Urinary bladder (tissue), 4 donors: ENCODE measurements around the gene PITPNM1. TPM values are rescaled to one million over a fixed set of nuclear protein-coding genes. Genes with fewer than 3 reads are reported as not detected.
"Not testable (repeated sequence)": the region's sequence is repeated elsewhere in the genome, so short reads cannot be mapped to it uniquely, and the experiment has no call there.

Experiments used
- DNase-seq: peaks from one replicate; pipeline ENCODE4 v3.0.0-alpha.2; 2015; ENCODE audit errors: extremely low spot score
- H3K27ac ChIP-seq: one replicate; pipeline ENCODE4 v1.5.1; 2013; ENCODE audit warnings: low read depth, mild to moderate bottlenecking, moderate library complexity
- H3K36me3 ChIP-seq: one replicate; pipeline ENCODE4 v1.6.1; 2013; ENCODE audit warnings: mild to moderate bottlenecking, moderate library complexity; ENCODE audit not compliant: insufficient read depth
- H3K4me1 ChIP-seq: one replicate; pipeline ENCODE4 v1.6.1; 2013; ENCODE audit warnings: mild to moderate bottlenecking, moderate library complexity; ENCODE audit not compliant: insufficient read depth
- H3K4me3 ChIP-seq: one replicate; pipeline ENCODE4 v1.5.1; 2013; ENCODE audit warnings: low read depth, low read length
- WGBS: extraction: QIAGEN DNeasy Blood & Tissue Kit; methylation state at CpG from one replicate; pipeline ENCODE4 v1.1.7; 2013; 5-methylcytosine and 5-hydroxymethylcytosine counted together
- polyA plus RNA-seq: library from polyadenylated mRNA; stranded (reverse); fragments of 200-250 nt; gene quantifications from one replicate; pipeline ENCODE4 v1.2.3, GENCODE V29; 2013
- total RNA-seq: library from RNA; depleted of rRNA; stranded (reverse); fragments of >200 nt; gene quantifications from one replicate; pipeline ENCODE4 v1.2.3, GENCODE V29; 2014
- donor health status: healthy with polysubstance abuse.
- donor health status: healthy.

The PITPNM1 gene
- total RNA-seq: 12.6 TPM
- polyA plus RNA-seq: 18.5 TPM

DNA sequence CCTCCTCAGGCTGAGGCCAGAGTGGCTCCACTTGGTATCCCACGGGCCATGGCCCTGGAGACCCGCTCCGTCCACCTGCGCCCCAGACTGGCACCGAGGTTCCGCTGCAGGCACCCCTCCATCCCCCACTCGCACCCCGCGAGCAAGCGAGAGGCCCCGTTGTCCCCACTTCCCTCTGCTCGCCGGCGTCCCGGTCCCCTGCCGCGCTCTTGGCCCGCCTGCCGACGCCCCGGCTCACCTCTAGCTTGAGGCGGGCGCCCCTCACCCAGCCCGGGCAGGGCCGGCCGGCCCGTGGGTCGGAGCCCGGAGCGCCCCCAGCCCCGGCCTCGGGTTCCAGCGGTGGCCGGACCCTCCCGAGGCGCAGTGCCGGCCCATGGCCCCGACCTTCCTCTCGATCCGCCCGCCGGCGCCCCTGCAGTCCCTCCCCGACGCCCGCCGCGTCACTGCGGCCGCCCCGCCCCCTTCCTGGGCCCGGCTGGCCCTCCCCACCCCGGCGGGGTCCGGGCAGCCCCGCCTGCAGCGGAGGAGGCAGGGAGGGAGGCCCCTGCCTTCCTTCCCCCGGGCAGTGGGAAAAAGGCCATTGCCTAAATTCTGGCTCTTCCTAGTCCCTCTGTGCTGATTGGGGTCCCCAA, at the start of gene PITPNM1:
Gene PITPNM1, minus strand, starts transcription at position 414 of the 632 bp plus-strand sequence. CDS start 1,183 bp downstream, outside the sequence.
- H3K4me3 ChIP-seq: peak within 1 kb of the TSS; percentile 57
- no peaks in the 10 kb centered on the region for H3K4me1 ChIP-seq
- under 1% methylated on average over 58 of the region's 58 CpGs for WGBS
- no peaks in the 10 kb centered on the region for H3K36me3 ChIP-seq
- H3K27ac ChIP-seq: peak within 1 kb of the TSS; percentile 91
- no peak for DNase-seq

DNA sequence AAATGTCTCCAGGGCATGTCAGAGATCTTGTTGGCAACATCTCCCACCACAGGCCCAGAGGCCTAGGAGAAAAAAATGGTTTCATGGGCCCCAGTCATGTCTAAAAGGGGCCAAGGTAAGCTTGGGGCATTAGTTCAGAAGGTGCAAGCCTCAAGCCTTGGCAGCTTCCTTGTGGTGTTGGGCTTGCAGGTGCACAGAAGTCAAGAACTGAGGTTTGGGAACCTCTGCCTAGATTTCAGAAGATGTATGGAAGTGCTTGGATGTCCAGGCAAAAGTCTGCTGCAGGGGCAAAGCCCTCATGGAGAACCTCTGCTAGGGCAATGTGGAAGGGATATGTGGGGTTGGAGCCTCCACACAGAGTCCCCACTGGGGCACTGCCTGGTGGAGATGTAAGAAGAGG, 46.5 kb upstream of the PITPNM1 start:
- not testable (repeated sequence) for H3K4me3 ChIP-seq, H3K4me1 ChIP-seq, H3K27ac ChIP-seq, H3K36me3 ChIP-seq, DNase-seq

DNA sequence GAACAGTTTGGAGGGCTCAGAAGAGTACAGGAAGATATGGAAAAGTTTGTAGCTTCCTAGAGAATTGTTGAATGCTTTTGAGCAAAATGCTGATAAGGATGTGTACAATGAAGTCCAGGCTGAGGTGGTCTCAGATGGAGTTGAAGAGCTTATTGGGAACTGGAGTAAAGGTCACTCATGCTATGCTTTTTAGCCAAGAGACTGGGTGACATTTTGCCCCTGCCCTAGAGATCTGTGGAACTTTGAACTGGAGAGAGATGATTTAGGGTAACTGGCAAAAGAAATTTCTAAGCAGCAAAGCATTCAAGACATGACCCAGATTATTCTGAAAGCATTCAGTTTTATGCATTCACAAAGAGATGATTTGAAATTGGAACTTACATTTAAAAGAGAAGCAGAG, 46.0 kb upstream of the PITPNM1 start:
- DNase-seq: no peak
- H3K27ac ChIP-seq: no peak overlapping the region
- H3K4me3 ChIP-seq: no peak overlapping the region
- no peaks in the 10 kb centered on the region for H3K4me1 ChIP-seq
- H3K36me3 ChIP-seq: no peaks in the 10 kb centered on the region

DNA sequence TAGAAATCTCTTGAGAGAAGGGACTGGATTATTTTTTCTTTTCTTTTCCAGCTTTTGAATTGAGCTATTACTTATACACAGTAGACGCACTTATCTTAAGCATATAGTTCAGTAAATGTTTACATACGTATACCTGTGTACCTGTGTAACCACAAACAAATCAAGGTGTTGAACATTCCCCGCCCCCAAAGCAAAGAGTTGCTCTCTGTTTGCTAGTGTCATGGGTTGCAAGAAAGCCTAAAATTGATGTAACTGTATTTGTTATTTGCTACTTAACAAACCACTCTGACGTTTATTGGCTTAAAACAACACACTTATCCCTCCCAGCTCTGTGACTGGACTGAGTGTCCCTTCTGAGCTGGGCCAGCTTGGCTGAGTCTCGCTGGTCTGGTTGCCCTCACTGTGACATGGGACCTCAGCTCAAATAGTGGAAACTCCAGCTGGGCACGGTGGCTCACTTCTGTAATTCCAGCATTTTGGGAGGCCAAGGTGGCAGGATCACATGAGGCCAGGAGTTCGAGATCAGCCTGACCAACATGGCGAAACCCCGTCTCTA, 43.5 kb upstream of the PITPNM1 start:
- no peaks in the 10 kb centered on the region for H3K4me1 ChIP-seq
- no peak for DNase-seq
- WGBS: 89% methylated on average over 9 of the region's 9 CpGs
- no peaks in the 10 kb centered on the region for H3K36me3 ChIP-seq
- no peak overlapping the region for H3K27ac ChIP-seq
- H3K4me3 ChIP-seq: no peak overlapping the region

DNA sequence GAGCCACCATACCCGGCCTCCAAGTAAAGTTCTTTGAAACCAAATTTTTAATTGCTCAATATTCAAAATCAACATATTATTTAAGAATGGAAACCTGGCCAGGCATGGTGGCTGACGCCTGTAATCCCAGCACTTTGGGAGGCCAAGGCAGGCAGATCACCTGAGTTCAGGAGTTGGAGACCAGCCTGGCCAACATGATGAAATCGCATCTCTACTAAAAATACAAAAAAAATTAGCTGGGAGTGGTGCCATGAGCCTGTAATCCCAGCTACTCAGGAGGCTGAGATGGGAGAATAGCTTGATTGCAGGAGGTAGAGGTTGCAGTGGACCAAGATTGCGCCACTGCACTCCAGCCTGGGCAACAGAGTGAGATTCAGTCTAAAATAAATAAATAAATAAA, 42.9 kb upstream of the PITPNM1 start:
- not testable (repeated sequence) for H3K4me1 ChIP-seq, H3K4me3 ChIP-seq, DNase-seq, H3K27ac ChIP-seq, H3K36me3 ChIP-seq
- WGBS: 86% methylated on average over 4 of the region's 4 CpGs

DNA sequence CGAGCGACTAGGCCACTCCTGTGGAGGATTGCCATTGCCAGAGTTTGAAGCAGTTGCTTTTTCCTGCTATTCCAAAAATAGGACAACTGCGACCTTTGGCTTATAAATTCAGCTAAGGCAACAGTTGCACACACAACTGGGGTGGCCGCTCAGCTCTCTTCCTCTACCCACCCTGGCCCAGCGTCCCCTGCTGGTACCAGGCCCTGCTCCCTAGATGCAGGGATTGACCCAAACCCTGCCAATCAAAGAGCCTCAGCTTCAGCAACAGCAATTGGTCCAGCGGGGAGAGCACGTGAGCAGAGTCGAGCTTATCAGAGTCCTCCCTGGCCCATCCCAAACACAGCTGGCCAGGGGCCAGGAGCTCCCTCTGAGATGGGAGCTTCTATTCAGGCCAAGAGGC, 40.1 kb upstream of the PITPNM1 start:
- no peaks in the 10 kb centered on the region for H3K4me1 ChIP-seq
- no peaks in the 10 kb centered on the region for H3K36me3 ChIP-seq
- DNase-seq: no peak
- H3K4me3 ChIP-seq: no peak overlapping the region
- 51% methylated on average over 8 of the region's 8 CpGs for WGBS
- no peak overlapping the region for H3K27ac ChIP-seq

DNA sequence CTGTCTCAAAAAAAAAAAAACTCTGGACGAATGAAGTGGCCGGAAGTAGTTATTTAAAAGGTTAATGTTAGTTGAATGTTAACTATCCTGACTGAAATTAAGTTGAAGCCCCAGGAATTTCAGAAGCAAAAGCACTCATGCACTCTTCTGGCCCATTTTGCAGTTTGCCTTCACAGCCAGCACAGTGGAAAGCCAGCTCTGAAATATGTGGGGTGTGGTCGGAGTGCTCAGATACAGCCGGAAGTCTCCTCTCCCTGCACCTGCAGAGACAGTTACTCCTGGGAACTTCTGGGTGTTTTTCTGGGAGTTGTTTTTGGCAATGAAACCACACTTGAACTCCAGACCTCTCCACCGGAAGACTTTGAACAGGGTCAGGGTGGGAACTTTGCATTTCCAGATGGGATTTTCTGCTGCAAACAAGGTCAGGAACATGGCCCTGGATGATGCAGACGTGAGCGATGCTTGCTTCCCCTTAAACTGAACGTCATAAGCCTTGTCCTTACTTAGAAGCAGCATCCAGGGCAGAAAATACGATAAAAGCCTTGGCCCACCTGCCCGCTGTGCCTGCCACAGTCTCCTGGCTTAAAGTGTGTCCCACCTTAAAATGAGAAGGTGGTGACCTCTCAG, 39.6 kb upstream of the PITPNM1 start:
- WGBS: 69% methylated on average over 10 of the region's 10 CpGs

DNA sequence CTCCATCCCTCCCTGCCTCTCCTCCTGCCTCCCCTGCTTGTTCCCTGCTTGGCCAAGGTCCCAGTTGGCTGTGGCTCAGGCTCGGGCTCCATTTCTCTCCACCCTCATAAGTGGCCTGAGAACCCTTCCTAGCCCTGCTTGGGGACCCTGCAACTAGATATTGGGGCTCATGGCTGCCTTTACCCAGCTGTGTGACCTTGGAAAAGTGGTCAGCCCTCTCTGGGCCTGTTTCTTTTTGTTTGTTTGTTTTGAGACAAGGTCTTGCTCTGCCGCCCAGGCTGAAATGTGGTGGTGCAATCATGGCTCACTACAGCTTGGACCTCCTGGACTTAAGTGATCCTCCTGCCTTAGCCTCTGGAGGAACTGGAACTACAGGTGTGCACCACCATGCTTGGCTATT, 38.4 kb upstream of the PITPNM1 start:
- no peak overlapping the region for H3K27ac ChIP-seq
- H3K36me3 ChIP-seq: no peaks in the 10 kb centered on the region
- 62% methylated on average over 2 of the region's 2 CpGs for whole genome bisulfite sequencing
- no peaks in the 10 kb centered on the region for H3K4me1 ChIP-seq
- no peak for DNase-seq
- H3K4me3 ChIP-seq: no peak overlapping the region

More for the DNA sequence above, 39.6 kb upstream of the PITPNM1 start:
- no peaks in the 10 kb centered on the region for H3K4me1 ChIP-seq
- H3K27ac ChIP-seq: no peak overlapping the region
- DNase-seq: no peak
- no peaks in the 10 kb centered on the region for H3K36me3 ChIP-seq
- H3K4me3 ChIP-seq: no peak overlapping the region

DNA sequence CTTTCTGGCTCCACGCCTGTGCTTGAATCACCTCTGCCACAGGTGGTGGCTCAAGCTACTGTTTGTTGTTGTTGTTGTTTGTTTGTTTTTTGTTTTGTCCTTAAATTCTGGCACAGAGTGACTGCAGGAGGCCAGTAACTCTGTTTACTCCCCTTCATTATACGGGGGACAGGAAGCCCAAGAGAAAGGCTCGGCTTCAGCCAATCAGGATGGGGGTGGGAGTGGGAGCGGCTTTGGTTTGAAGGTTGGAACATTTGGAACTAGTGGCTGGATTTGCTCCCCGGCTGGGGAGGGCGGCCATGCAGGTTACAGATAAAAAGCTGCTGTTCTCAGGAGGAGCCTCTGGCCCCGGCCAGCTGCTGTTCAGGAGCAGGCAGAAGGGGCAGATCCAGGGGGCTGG, 37.8 kb upstream of the PITPNM1 start:
- no peaks in the 10 kb centered on the region for H3K36me3 ChIP-seq
- DNase-seq: no peak
- H3K4me1 ChIP-seq: no peaks in the 10 kb centered on the region
- H3K4me3 ChIP-seq: no peak overlapping the region
- WGBS: 52% methylated on average over 7 of the region's 7 CpGs
- H3K27ac ChIP-seq: no peak overlapping the region

DNA sequence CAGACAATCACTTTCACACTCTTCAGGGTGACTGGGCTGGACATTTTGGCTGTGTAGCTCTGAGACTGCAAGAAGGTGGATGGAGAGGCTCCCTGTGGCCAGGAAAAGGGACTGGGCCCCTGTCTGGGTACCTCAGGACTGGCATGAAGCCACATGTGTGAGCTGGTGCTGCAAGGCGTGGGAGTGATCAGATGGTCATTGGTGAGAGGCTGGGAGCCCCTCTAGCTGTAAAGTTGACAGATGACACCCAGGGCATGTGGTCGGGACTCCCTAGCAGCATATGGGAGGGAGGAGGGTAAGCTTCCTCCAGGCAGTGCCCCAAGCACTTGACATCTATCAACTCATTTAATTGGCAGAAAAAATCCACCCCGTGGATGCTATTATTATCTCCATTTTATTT, 37.0 kb upstream of the PITPNM1 start:
- DNase-seq: no peak

DNA sequence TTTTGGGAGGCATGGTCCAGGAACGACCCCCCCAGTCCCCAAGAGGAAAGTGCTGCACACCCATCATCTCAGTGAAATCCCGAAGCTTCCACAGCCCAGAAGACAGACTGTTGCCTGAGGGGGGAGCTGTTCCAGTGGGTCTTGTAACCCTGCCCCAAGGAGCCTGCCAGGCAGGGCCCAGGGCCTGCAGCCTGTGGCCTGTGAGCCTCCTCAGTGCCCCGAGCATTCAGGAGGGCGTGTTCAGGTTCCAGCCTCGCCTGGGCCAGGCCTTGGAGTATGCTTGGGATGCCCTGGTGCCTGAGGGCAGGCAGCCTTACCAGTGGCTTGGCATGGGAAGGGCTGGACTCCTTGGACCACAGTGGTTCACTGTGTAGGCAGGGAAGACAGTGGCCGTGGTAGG, 36.0 kb upstream of the PITPNM1 start:
- H3K4me3 ChIP-seq: no peak overlapping the region
- no peak overlapping the region for H3K27ac ChIP-seq
- no peak for DNase-seq
- 88% methylated on average over 6 of the region's 6 CpGs for WGBS
- H3K4me1 ChIP-seq: no peaks in the 10 kb centered on the region
- H3K36me3 ChIP-seq: no peaks in the 10 kb centered on the region

More for the DNA sequence above, 37.0 kb upstream of the PITPNM1 start:
- Histone ChIP-seq H3K27ac (no peak overlapping the region), H3K4me1 (no peaks in the 10 kb centered on the region), H3K4me3 (no peak overlapping the region), H3K36me3 (no peaks in the 10 kb centered on the region)
- 62% methylated on average over 3 of the region's 3 CpGs for WGBS

DNA sequence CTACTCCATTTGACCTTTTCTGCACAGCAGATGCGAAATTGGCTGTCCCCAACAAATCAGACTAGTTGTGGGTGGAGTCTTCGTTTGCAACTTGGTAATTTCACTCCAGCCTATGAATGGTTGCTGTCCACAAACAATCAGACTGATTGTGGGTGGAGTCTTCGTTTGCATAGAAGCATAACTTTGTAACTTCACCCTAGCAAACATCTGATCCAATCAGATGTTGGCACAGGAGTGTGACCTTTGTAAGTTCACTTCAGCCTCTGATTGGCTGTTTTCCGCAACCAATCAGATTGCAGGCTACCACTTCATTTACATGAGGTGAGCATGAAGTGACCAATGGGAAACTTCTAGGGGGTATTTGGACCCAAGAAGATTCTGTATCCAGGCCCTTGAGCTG, 34.4 kb upstream of the PITPNM1 start:
- no peak overlapping the region for H3K27ac ChIP-seq
- no peak for DNase-seq
- no peaks in the 10 kb centered on the region for H3K36me3 ChIP-seq
- WGBS: 87% methylated on average over 4 of the region's 4 CpGs
- no peak overlapping the region for H3K4me3 ChIP-seq
- H3K4me1 ChIP-seq: no peaks in the 10 kb centered on the region

DNA sequence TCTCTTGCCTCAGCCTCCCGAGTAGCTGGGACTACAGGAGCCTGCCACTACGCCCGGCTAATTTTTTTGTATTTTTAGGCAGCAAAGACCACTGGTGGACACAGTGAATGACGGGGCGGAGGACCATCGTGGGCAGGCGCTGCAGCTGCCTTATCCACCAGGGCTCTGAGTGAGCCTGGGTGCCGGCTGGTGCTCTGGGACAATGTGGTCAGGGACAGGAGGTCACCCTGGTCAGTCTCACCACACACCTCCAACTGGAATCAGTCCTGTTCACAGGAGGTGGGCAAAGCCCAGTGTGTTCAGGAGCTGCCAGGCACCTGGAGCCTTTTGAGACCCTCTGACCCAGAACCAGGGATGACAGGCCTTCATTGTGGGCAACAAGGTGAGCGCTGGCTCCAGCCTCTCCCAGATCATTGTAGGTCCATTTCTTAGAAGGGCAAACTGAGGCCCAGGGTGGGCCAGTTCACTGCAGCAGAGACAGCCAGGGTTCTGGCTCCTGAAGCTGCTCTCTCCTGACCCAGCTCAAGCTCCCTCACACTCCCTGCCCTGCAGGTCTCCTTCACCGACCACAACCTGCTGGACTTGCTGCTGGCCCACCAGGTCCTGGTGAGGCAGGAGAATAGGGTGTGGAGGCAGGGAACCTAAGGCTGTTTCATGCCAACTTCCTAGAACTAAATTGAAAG, 33.8 kb upstream of the PITPNM1 start:
- Histone ChIP-seq H3K4me3 (no peak overlapping the region), H3K4me1 (no peaks in the 10 kb centered on the region), H3K36me3 (no peaks in the 10 kb centered on the region), H3K27ac (no peak overlapping the region)
- WGBS: 88% methylated on average over 10 of the region's 10 CpGs
- DNase-seq: no peak

DNA sequence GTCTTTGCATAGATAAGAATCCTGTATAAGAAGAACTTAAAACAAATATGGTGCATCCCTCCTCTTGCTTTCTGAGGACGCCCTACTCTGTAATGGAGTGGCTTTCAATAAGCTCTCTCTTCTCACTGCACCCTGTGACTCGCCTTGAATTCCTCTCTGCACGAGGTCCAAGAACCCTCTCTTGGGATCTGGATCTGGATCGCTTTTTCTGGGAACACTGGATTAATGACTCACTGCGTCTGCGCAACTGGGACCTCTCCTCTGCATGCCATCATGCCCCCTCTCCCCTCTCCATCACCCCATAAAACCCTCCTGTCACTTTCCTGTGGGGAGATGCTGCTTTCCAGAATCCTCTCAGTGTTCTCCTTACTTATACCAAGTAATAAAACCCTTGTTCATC, 33.1 kb upstream of the PITPNM1 start:
- DNase-seq: no peak

More for the DNA sequence above, 33.1 kb upstream of the PITPNM1 start:
- Histone ChIP-seq H3K4me3 (no peak overlapping the region), H3K27ac (no peak overlapping the region), H3K36me3 (no peaks in the 10 kb centered on the region), H3K4me1 (no peaks in the 10 kb centered on the region)
- WGBS: 52% methylated on average over 6 of the region's 6 CpGs
